ENCODE results near the gene DGKZ.

The DGKZ gene

GRCh38 chr11:46326813-46327416 lies 20.3 kb upstream of the DGKZ start:
- no peak for DNase-seq (ENCODE audit: low read depth in 2 of 2)

GRCh38 chr11:46327829-46328228 lies 19.4 kb upstream of the DGKZ start:
- no peak for DNase-seq (ENCODE audit: low read depth in 2 of 2)

- DNase-seq (ENCODE audit: low read depth in 2 of 2): no peak
Measured at GRCh38 chr11:46330154-46330553, 17.1 kb upstream of the DGKZ start.

- no peak for DNase-seq (ENCODE audit: low read depth in 2 of 2)
Measured at GRCh38 chr11:46330563-46331281, 16.5 kb upstream of the DGKZ start.

GRCh38 chr11:46331282-46331984 lies 15.8 kb upstream of the DGKZ start:
- DNase-seq (ENCODE audit: low read depth in 2 of 2): no peak

- DNase-seq (ENCODE audit: low read depth in 2 of 2): no peak
Measured at GRCh38 chr11:46332093-46332567, 15.1 kb upstream of the DGKZ start.

- no peak for DNase-seq (ENCODE audit: low read depth in 2 of 2)
Measured at GRCh38 chr11:46332568-46333393, 14.5 kb upstream of the DGKZ start.

GRCh38 chr11:46333394-46333947 lies 13.8 kb upstream of the DGKZ start:
- no peak for DNase-seq (ENCODE audit: low read depth in 2 of 2)

GRCh38 chr11:46334211-46334610 lies 13.1 kb upstream of the DGKZ start:
- no peak for DNase-seq (ENCODE audit: low read depth in 2 of 2)

- no peak for DNase-seq (ENCODE audit: low read depth in 2 of 2)
Measured at GRCh38 chr11:46335271-46335670, 12.0 kb upstream of the DGKZ start.

GRCh38 chr11:46335890-46336562 lies 11.2 kb upstream of the DGKZ start:
- no peak for DNase-seq (ENCODE audit: low read depth in 2 of 2)

- DNase-seq (ENCODE audit: low read depth in 2 of 2): no peak
Measured at GRCh38 chr11:46336563-46337180, 10.6 kb upstream of the DGKZ start.

- no peak for DNase-seq (ENCODE audit: low read depth in 2 of 2)
Measured at GRCh38 chr11:46337626-46338345, 9.5 kb upstream of the DGKZ start.

- DNase-seq (ENCODE audit: low read depth in 2 of 2): no peak
Measured at GRCh38 chr11:46338636-46338987, 8.7 kb upstream of the DGKZ start.

- DNase-seq (ENCODE audit: low read depth in 2 of 2): no peak
Measured at GRCh38 chr11:46338988-46339666, 8.1 kb upstream of the DGKZ start.

GRCh38 chr11:46339816-46340215 lies 7.4 kb upstream of the DGKZ start:
- DNase-seq (ENCODE audit: low read depth in 2 of 2): no peak

- DNase-seq (ENCODE audit: low read depth in 2 of 2): no peak
Measured at GRCh38 chr11:46341454-46341853, 5.8 kb upstream of the DGKZ start.

- DNase-seq (ENCODE audit: low read depth in 2 of 2): no peak
Measured at GRCh38 chr11:46342239-46342638, 5.0 kb upstream of the DGKZ start.

- DNase-seq (ENCODE audit: low read depth in 2 of 2): no peak
Measured at GRCh38 chr11:46343520-46343919, 3.7 kb upstream of the DGKZ start.
